Lung (tissue), 12 donors: ENCODE results near the gene SIMC1. TPM values are rescaled to one million over a fixed set of nuclear protein-coding genes. Genes with fewer than 3 reads are reported as not detected.

Source experiments
- ATAC-seq: fragments of 200-7000 bp; cut with Tn5 transposase; one replicate; pipeline ENCODE4 v1.9.1; 2020; ENCODE audit warnings: moderate number of reproducible peaks; ENCODE audit not compliant: insufficient read depth, low FRiP score
- DNase-seq, 3 donors: peaks; one replicate each; pipeline ENCODE4 v3.0.0-alpha.2; 2013 to 2017
- H3K27ac ChIP-seq, 2 donors: one replicate each; pipeline ENCODE4 v1.5.1; 2013; ENCODE audit warnings: mild to moderate bottlenecking in 2 of 2, moderate library complexity in 2 of 2, control low read depth in 1 of 2, inconsistent platforms in 1 of 2, low read depth in 1 of 2, low read length in 1 of 2
- H3K27me3 ChIP-seq, 3 donors: one replicate each; pipeline ENCODE4 v1.5.1; 2013; ENCODE audit warnings: low read length in 2 of 3; ENCODE audit not compliant: control insufficient read depth in 3 of 3, insufficient read depth in 3 of 3
- H3K36me3 ChIP-seq, 4 donors: one replicate each; pipeline ENCODE4 v1.5.1; 2013; ENCODE audit warnings: low read length in 4 of 4, mild to moderate bottlenecking in 1 of 4, moderate library complexity in 1 of 4; ENCODE audit not compliant: control insufficient read depth in 4 of 4, insufficient read depth in 4 of 4
- H3K4me1 ChIP-seq, 5 donors: one replicate each; pipeline ENCODE4 v1.5.1; 2013; ENCODE audit warnings: low read length in 5 of 5, mild to moderate bottlenecking in 2 of 5, moderate library complexity in 1 of 5; ENCODE audit not compliant: control insufficient read depth in 5 of 5, insufficient read depth in 5 of 5
- H3K4me3 ChIP-seq: one replicate; pipeline ENCODE4 v1.5.1; 2013; ENCODE audit warnings: mild to moderate bottlenecking, control low read depth, moderate library complexity
- H3K9ac ChIP-seq, 2 donors: one replicate each; pipeline ENCODE4 v1.5.1; 2013; ENCODE audit warnings: low read length in 2 of 2, control low read depth in 1 of 2; ENCODE audit not compliant: insufficient read depth in 1 of 2
- H3K9me3 ChIP-seq, 4 donors: one replicate each; pipeline ENCODE4 v1.5.1; 2013; ENCODE audit warnings: low read length in 3 of 4, mild to moderate bottlenecking in 1 of 4, moderate library complexity in 1 of 4; ENCODE audit not compliant: control insufficient read depth in 4 of 4, insufficient read depth in 3 of 4
- WGBS, 2 donors: extraction: QIAGEN DNeasy Blood & Tissue Kit; methylation state at CpG; one replicate each; pipeline ENCODE4 v1.1.7; 2013; 5-methylcytosine and 5-hydroxymethylcytosine counted together
- polyA plus RNA-seq, 2 donors: library from polyadenylated mRNA; stranded (reverse); fragments of 200-250 nt; gene quantifications; one replicate each; pipeline ENCODE4 v1.2.1, GENCODE V29; 2013
- total RNA-seq, 2 donors: library from RNA; depleted of rRNA in 1 of 2; stranded (reverse); fragments of >200 nt in 1 of 2; gene quantifications; one replicate each; pipeline ENCODE4 v1.2.1, GENCODE V29; 2014 to 2021
- TF ChIP-seq, protein P1 (sequence below): IDR thresholded peaks from 2 replicates; pipeline ENCODE4 v1.5.1; 2012; ENCODE audit warnings: mild to moderate bottlenecking; ENCODE audit errors: control extremely low read depth, extremely low read depth
- donor health status: control.
- donor health status: control.
- donor health status: Bipolar disorder and iron deficiency.
- donor health status: healthy.
- donor health status: DM: yes; HTN: yes; CAD: no.

The SIMC1 gene
- total and polyA plus RNA-seq, 4 donors: 3.7 to 20.9 (median 8.7) TPM

DNA sequence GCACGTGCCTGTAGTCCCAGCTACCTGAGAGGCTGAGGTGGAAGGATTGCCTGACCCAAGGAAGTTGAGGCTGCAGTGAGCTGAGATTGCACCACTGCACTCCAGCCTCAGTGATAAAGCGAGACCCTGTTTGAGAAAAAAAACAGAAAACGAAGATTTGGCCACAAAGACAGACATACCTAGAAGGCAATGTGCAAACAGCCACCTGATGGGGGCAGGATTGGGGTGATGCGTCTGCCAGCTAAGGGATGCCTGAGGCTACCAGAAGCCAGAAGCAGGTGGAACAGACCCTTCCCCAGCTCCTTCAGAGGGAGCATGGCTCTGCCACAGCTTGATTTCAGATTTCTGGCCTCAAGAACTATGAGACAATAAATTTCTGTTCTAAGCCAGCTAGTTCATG is 153.3 kb downstream of the SIMC1 start:
- Histone ChIP-seq H3K9ac (no peak overlapping the region), H3K4me3 (no peak overlapping the region), H3K27ac (no peak overlapping the region), H3K27me3 (no peaks in the 10 kb centered on the region), H3K4me1 (peaks cover 0 to 29% (median 5%) of the 10 kb centered on the region in 5 donors), H3K36me3 (peaks cover 8 to 32% (median 11%) of the 10 kb centered on the region in 4 donors), H3K9me3 (no peaks in the 10 kb centered on the region)
- 85 to 94% methylated on average over 4 of the region's 4 CpGs for WGBS, 2 donors
- ATAC-seq (no peak), DNase-seq (no peak)
- TF ChIP-seq, protein P1, sequence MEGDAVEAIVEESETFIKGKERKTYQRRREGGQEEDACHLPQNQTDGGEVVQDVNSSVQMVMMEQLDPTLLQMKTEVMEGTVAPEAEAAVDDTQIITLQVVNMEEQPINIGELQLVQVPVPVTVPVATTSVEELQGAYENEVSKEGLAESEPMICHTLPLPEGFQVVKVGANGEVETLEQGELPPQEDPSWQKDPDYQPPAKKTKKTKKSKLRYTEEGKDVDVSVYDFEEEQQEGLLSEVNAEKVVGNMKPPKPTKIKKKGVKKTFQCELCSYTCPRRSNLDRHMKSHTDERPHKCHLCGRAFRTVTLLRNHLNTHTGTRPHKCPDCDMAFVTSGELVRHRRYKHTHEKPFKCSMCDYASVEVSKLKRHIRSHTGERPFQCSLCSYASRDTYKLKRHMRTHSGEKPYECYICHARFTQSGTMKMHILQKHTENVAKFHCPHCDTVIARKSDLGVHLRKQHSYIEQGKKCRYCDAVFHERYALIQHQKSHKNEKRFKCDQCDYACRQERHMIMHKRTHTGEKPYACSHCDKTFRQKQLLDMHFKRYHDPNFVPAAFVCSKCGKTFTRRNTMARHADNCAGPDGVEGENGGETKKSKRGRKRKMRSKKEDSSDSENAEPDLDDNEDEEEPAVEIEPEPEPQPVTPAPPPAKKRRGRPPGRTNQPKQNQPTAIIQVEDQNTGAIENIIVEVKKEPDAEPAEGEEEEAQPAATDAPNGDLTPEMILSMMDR: no peak

DNA sequence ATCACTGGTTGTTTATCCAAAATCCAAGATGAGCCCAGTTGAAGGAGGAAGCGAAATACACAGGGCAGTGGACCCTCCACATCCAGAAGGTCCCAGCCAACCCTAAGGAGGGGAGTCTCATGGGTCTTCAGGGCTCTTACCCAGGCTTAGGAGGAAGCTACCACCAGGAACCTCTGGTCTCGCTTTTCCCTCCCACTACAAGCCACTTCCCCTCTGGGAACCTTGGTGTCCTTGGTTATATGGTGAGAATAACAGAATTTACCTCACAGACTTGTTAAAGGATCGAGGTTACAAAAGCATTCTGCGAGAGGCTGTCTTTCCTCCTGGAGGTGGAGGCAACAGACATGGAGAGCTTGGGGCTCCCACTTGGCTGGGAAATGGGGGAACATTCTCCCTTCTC is 153.8 kb downstream of the SIMC1 start:
- DNase-seq: no peak
- Histone ChIP-seq H3K4me1 (peaks cover 0 to 29% (median 4%) of the 10 kb centered on the region in 5 donors), H3K27me3 (no peaks in the 10 kb centered on the region), H3K9me3 (no peaks in the 10 kb centered on the region), H3K36me3 (peaks cover 8 to 37% (median 10%) of the 10 kb centered on the region in 4 donors), H3K4me3 (no peak overlapping the region), H3K9ac (no peak overlapping the region), H3K27ac (no peak overlapping the region)
- WGBS, 2 donors: 55 to 80% methylated on average over 4 of the region's 4 CpGs
- TF ChIP-seq, protein P1: no peak
- ATAC-seq: no peak

DNA sequence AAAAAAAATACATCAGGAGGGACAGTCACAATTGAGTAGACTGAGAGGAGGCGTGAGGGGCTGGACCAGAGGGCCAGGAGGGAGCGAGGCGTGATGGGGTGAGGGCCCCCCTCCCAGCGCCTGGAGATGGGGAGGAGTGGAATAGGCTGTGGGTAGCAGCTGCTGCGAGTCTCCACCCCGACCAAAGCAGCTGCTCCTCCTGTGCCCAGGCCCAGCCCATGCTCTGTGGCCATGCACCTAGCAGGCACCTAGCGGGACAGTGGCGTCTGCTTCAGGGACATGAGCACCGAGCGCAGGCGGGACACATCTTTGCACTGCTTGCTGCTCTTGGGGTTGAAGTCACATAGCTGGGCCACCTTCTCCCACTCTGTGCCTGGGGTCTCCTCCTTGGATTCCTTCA is 154.3 kb downstream of the SIMC1 start:
- ATAC-seq (no peak), DNase-seq (no peak)
- Histone ChIP-seq H3K27me3 (no peaks in the 10 kb centered on the region), H3K36me3 (peaks cover 8 to 43% (median 10%) of the 10 kb centered on the region in 4 donors), H3K9ac (no peak overlapping the region), H3K4me1 (peaks cover 0 to 24% (median 2%) of the 10 kb centered on the region in 5 donors), H3K4me3 (no peak overlapping the region), H3K9me3 (no peaks in the 10 kb centered on the region), H3K27ac (no peak overlapping the region)
- TF ChIP-seq, protein P1: no peak
- WGBS, 2 donors: 95 to 97% methylated on average over 11 of the region's 11 CpGs

DNA sequence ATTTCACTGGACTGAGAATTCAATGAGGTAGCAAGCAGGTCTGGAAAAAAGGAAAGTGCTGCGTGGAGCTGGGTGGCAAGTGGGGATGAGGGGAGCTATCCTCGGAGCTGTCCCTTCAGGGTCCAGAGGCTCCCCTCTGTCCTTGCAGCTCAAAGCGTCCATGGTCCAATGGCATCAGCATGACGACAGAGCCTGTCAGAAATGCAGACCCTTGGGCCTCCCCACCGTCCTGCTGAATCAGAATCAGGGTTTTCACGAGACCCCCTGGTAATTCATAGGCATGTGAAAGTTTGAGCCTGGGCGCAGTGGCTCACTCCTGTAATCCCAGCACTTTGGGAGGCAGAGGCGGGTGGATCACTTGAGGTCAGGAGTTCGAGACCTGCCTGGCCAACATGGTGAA is 155.9 kb downstream of the SIMC1 start:
- H3K27me3 ChIP-seq: no peaks in the 10 kb centered on the region
- ATAC-seq: no peak
- no peak overlapping the region for H3K4me3 ChIP-seq
- no peak overlapping the region for H3K9ac ChIP-seq
- 95% methylated on average over 9 of the region's 9 CpGs for WGBS, 2 donors
- H3K4me1 ChIP-seq: peaks cover 0 to 19% (median 0%) of the 10 kb centered on the region in 5 donors
- peaks cover 10 to 49% (median 11%) of the 10 kb centered on the region in 4 donors for H3K36me3 ChIP-seq
- no peak overlapping the region for H3K27ac ChIP-seq
- TF ChIP-seq, protein P1: no peak
- H3K9me3 ChIP-seq: no peaks in the 10 kb centered on the region
- no peak for DNase-seq
